Dermis lymphatic vessel endothelial cell (primary cell): ENCODE data around the gene FBXW2. TPM values are rescaled to one million over a fixed set of nuclear protein-coding genes. Genes with fewer than 3 reads are reported as not detected.

Experiments used
- total RNA-seq: library from RNA; depleted of rRNA; stranded (reverse); fragments of >200 nt; gene quantifications from 2 replicates; pipeline ENCODE4 v1.2.1, GENCODE V29; 2014

FBXW2 gene, protein sequence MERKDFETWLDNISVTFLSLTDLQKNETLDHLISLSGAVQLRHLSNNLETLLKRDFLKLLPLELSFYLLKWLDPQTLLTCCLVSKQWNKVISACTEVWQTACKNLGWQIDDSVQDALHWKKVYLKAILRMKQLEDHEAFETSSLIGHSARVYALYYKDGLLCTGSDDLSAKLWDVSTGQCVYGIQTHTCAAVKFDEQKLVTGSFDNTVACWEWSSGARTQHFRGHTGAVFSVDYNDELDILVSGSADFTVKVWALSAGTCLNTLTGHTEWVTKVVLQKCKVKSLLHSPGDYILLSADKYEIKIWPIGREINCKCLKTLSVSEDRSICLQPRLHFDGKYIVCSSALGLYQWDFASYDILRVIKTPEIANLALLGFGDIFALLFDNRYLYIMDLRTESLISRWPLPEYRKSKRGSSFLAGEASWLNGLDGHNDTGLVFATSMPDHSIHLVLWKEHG
- 32.7 and 34.8 TPM in 2 replicates for total RNA-seq

GRCh38 chr9:120792898-120793765 lies at the start of gene FBXW2:
FBXW2 (minus strand) TSS chr9:120793416; CDS start chr9:120788258, 5,158 bp downstream.

DNA sequence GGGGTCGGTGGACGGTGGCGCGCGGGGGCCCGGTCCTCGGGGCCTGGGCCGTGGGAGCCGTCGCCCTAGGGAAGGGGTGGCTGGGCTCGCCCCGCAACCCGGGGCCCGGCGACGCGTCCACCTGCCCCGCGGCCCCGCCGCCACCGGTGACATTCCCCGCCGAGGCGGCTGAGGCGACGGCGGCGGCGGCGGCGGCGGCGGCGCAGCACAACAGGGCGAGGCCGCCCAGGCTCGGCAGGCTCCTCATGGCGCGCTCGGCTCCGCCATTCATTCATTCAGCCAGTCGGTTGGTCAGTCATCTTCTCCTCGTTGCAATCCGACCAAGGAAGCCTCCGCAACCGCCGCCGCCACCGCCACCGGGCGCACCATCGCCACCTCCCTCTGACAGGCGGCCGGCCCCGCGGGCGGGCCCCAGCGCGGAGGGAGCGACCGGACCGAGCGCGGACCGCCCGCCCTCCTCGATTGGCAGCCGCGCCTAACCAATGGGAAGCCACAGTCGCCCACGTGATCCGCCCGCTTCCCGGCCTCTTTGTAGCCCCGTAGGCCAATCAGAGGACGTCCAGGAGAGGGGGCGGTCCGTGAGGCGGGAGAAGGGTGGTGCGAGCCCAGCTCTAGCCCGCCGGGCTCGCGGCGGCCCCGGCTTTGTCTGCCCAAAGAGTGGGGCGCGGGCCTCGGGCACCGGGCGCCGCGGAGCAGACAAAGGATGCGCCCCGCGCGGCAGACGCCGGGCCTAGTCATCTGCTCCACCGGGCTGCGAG lies 78.9 kb downstream of the FBXW2 start, which contains the start of gene MEGF9:
MEGF9 (minus strand) TSS at position 383 of the 758 bp plus-strand sequence; CDS start at position 271, 112 bp downstream.

Other genes starting within 250 kb of the FBXW2 start
- gene CDK5RAP2, start 213.2 kb downstream of the FBXW2 start, total RNA-seq = 15.9 and 16.1 TPM in 2 replicates
- 5.0 and 5.1 TPM in 2 replicates for gene MEGF9, start 78.9 kb downstream of the FBXW2 start, total RNA-seq
- gene PSMD5, start 49.5 kb upstream of the FBXW2 start, total RNA-seq = 19.3 and 22.0 TPM in 2 replicates
- gene PHF19, start 83.8 kb upstream of the FBXW2 start, total RNA-seq = 9.4 and 12.0 TPM in 2 replicates
- 0.43 and 0.65 TPM in 2 replicates for gene TRAF1, start 133.4 kb upstream of the FBXW2 start, total RNA-seq